AG09319 (cell line): ENCODE results near the gene CMIP.

ENCODE experiments used
- DNase-seq: peaks from one replicate; pipeline ENCODE4 v3.0.0-alpha.2; 2010; ENCODE audit warnings: low read depth; ENCODE audit errors: extremely low read depth
- TF ChIP-seq, protein P1 (sequence below): IDR thresholded peaks from 2 replicates; pipeline ENCODE4 v1.5.1; 2011; ENCODE audit warnings: low read depth, mild to moderate bottlenecking, inconsistent platforms, low read length, moderate library complexity

Gene CMIP

DNA sequence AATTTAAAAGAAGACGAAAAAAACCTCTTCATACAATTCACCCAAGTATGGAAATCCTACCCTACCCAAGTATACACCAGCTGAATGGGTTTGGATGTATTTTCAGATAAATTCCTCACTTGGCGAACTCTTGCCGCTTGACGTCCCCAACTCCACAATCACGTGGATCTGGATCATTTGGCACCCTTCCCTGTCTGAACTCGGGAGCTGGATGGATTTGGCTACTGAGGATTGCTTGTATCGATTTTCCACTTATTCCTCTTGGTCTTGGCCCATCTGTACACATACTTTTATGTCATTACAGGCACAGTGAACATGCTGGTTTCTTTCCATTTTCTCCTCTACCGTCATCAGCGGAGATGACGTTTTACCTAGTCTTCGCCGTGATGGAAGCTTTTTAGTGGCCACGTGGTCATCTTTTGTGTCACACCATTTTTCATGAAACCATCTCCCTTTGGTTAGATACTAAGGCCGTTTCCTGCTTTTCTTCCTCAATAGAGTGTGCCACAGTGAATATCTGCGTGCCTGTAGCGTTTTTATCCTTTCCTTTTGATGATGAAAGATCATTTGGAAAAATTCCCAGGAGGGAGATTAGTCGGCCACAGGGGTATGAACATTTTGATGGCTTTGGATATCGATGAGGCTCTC is 47.1 kb downstream of the CMIP start:
- TF ChIP-seq, protein P1, sequence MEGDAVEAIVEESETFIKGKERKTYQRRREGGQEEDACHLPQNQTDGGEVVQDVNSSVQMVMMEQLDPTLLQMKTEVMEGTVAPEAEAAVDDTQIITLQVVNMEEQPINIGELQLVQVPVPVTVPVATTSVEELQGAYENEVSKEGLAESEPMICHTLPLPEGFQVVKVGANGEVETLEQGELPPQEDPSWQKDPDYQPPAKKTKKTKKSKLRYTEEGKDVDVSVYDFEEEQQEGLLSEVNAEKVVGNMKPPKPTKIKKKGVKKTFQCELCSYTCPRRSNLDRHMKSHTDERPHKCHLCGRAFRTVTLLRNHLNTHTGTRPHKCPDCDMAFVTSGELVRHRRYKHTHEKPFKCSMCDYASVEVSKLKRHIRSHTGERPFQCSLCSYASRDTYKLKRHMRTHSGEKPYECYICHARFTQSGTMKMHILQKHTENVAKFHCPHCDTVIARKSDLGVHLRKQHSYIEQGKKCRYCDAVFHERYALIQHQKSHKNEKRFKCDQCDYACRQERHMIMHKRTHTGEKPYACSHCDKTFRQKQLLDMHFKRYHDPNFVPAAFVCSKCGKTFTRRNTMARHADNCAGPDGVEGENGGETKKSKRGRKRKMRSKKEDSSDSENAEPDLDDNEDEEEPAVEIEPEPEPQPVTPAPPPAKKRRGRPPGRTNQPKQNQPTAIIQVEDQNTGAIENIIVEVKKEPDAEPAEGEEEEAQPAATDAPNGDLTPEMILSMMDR, result no peak
- DNase-seq, result no peak

DNA sequence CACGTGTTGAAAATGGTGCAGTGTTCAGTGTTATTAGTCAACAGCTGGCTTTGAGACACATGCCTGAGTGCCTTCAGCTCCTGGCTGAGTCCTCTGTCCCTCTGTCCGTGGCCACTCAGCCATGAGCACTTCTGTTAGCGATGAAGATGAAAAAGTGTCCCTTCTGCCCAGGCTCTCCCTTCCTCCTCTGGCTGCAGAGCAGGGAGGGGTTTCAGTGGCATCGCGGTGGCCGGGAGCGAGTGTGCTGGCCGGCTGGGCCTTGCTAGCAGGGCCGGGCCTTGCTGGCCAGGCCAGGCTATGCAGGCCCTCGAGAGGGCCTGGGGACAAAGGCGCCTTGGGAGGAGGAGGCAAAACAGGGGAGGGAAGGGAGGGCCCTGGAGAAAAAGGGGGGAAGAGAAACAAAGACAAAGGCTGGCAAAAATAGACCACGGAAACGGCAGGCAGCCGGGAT is 47.7 kb downstream of the CMIP start:
- DNase-seq, result no peak
- TF ChIP-seq, protein P1, result no peak

DNA sequence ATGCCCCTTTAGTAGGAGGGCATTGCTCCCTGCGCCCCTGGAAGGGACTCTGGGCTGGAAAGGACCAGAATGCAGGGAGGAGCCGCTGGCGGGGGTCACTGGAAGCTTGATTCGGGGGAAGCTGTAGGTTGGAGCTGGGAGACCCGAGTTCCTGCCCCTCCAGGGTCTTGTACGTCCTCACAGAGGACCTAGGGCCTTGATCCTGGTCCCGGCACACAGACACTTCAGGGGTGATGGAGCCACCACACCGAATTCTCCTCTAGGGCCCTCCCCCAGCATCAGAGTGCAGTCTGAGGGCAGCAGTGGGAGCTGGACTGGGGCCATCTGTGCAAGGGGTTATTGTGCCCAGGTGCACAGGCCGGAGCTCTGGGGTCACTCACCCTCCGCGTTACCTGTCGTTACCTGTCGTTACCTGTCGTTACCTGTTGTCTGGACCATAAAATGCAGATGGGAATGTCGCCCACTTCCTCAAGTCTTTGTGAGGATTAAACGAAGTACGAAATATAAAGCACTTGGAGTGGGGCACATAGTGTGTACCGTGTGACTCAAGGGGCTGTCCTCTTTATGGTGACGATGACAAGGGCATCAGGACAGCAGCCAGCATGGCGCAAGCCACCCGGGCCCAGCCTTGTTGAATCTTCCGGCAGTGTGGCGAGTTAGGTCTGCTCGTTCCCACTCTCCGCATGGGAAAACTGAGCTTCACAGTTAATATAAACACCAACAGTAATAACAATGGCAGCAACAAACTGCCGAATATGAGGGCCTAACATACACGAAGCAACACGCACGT is 48.6 kb downstream of the CMIP start:
- TF ChIP-seq, protein P1, result no peak
- no peak for DNase-seq

DNA sequence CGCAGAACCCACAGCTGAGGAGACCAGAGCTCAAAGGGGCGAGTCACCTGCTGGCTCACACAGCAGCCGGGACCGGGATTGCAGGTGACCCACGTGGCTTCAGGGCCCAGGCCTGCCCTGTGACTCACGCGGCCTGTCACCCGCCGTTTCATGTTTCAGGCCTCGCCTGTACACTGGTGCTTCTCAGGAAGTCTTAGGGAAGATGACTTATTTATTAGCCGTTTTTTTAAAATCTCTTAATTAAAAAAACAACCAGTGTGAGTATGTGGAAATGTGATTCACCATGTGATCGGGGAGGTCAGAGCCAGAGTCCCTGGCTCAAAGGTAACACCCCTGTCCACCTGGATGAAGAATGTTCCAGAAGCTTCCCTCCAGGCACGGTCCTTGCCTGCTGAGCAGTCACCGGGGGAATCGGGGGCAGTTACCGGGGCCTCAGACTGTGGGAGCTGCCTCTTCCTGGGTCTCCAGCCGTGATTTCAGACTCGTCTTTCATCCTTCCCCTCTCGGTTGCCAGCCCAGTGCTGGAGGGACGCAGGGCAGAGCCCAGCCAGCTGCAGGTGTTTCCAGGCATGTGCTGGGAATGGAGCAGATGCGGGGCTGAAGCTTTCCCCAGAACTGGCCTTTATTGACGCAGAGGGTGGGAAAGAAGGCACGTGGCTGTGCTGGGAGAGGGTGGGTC is 49.3 kb downstream of the CMIP start:
- TF ChIP-seq, protein P1, result no peak
- DNase-seq, result no peak

DNA sequence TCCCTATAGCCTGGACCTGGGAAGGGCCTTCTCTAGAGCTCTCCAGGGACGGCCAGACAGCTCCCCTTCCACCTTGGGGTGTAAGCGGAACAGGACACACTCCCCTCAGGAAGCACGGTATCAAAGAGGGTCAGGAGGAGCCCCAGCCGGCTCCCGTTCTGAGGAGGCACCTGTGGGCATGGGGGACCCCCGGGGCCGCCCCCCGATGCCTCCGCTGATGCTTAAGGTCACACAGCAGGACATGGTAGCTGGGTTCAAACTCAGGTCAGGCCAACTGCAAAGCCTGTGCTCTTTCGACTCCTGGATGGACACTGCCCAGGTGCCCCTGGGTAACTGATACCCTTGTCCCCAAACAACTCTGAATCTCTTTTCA is 49.8 kb downstream of the CMIP start:
- no peak for DNase-seq
- TF ChIP-seq, protein P1, result no peak

DNA sequence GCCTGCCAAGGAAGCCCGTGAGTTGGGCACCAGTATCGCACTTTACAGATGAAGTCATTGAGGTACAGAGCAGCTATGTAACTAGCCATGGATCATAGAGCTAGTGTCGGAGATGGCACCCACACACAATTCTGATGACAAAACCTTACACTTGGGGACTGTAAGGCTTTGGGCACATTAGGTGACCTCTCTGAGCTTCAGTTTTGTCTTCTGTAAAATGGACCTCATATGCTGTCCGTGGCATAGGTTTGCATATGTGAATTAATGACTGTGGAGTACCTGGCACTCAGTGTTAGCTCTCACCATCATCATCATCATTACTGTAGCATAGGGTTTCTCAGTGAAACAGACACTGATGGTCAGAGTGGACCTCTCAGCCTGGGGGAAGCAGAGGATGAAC is 50.3 kb downstream of the CMIP start:
- TF ChIP-seq, protein P1, result no peak

More for the DNA sequence above, 50.3 kb downstream of the CMIP start:
- no peak for DNase-seq
